ENCODE data around the gene LGR5. TPM values are rescaled to one million over a fixed set of nuclear protein-coding genes. Genes with fewer than 3 reads are reported as not detected.

LGR5 gene
- total and polyA plus RNA-seq, 9 of the 15 experiments (the other 6 are each of a cell fraction or from before 2014, with no cell fraction given), result not detected

DNA sequence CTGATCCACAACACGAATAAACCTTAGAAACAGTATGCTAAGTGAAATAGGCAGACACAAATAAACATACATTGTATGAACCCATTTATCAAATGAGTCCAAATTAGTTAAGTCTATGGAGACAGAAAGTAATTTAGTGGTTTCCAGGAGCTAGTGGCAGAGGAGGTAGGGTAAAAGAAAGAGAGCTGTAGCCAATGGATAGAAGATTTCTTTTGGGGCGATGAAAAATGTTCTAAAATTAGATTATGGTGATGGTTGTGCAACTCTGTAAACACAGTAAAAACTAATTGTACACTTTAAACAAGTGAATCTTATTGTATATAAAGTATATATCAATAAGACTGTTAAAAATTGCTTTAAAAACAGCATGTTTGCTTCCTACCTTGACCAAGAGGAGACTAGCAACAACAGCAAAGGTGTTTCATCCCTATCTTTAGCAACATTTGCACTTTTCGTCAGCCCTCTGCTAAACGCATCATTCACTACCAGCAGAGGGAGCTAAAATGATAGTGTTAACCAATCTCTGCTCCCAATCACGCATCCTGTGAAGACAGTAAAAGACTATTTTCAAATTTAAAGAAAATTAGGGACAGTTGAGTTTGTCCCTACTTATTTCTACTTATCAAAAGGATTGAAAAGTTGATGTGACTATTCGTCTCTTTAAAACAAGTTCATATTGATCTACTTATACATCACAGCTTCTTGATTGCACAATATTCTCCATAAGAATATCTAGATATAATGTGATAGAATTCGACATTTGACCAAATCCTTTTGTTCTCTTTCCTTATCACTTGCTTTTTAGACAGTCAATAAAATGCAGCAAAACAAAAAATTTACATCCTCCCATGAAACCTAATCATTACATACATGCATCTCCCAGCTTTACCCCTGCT, 24.0 kb upstream of the LGR5 start (continued):
- TF ChIP-seq, protein P1, sequence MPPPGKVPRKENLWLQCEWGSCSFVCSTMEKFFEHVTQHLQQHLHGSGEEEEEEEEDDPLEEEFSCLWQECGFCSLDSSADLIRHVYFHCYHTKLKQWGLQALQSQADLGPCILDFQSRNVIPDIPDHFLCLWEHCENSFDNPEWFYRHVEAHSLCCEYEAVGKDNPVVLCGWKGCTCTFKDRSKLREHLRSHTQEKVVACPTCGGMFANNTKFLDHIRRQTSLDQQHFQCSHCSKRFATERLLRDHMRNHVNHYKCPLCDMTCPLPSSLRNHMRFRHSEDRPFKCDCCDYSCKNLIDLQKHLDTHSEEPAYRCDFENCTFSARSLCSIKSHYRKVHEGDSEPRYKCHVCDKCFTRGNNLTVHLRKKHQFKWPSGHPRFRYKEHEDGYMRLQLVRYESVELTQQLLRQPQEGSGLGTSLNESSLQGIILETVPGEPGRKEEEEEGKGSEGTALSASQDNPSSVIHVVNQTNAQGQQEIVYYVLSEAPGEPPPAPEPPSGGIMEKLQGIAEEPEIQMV (tag; conservative IDR thresholded peaks at IDR 0.05; ENCODE audit: low read depth), result no peak
- TF ChIP-seq SRSF9 (IDR thresholded peaks at IDR 0.05; ENCODE audit: borderline replicate concordance, low read depth, low read length), result no peak
- no peak for TF ChIP-seq CXXC5 (CRISPR knock-in tag; IDR thresholded peaks at IDR 0.05)
- no peak for TF ChIP-seq ZNF444 (CRISPR knock-in tag; IDR thresholded peaks at IDR 0.05)
- TF ChIP-seq TSC22D4 (tag; IDR thresholded peaks at IDR 0.05), result no peak
- TF ChIP-seq, protein P2, sequence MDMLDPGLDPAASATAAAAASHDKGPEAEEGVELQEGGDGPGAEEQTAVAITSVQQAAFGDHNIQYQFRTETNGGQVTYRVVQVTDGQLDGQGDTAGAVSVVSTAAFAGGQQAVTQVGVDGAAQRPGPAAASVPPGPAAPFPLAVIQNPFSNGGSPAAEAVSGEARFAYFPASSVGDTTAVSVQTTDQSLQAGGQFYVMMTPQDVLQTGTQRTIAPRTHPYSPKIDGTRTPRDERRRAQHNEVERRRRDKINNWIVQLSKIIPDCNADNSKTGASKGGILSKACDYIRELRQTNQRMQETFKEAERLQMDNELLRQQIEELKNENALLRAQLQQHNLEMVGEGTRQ (CRISPR knock-in tag; IDR thresholded peaks at IDR 0.05), result no peak
- TF ChIP-seq FOXJ3 (CRISPR knock-in tag; IDR thresholded peaks at IDR 0.05), result no peak
- no peak for TF ChIP-seq CBX2 (IDR thresholded peaks at IDR 0.05; ENCODE audit: insufficient read depth, low read length, poor library complexity, severe bottlenecking)
- TF ChIP-seq HDAC1 (IDR thresholded peaks at IDR 0.05), result no peak
- TF ChIP-seq, protein P3, sequence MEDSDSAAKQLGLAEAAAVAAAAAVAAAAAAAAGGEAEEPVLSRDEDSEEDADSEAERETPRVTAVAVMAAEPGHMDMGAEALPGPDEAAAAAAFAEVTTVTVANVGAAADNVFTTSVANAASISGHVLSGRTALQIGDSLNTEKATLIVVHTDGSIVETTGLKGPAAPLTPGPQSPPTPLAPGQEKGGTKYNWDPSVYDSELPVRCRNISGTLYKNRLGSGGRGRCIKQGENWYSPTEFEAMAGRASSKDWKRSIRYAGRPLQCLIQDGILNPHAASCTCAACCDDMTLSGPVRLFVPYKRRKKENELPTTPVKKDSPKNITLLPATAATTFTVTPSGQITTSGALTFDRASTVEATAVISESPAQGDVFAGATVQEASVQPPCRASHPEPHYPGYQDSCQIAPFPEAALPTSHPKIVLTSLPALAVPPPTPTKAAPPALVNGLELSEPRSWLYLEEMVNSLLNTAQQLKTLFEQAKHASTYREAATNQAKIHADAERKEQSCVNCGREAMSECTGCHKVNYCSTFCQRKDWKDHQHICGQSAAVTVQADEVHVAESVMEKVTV (CRISPR knock-in tag; IDR thresholded peaks at IDR 0.05), result peak; percentile 56; the same call in 1 of the 2 replicates
- TF ChIP-seq NFIX (CRISPR knock-in tag; IDR thresholded peaks at IDR 0.05; ENCODE audit: low read depth), result no peak
- TF ChIP-seq, protein P4, sequence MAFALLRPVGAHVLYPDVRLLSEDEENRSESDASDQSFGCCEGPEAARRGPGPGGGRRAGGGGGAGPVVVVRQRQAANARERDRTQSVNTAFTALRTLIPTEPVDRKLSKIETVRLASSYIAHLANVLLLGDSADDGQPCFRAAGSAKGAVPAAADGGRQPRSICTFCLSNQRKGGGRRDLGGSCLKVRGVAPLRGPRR (CRISPR knock-in tag; IDR thresholded peaks at IDR 0.05), result no peak

All from K562 (cell line).